ENCODE data around the gene INO80. TPM values are rescaled to one million over a fixed set of nuclear protein-coding genes. Genes with fewer than 3 reads are reported as not detected.
"Not testable (repeated sequence)": the region's sequence is repeated elsewhere in the genome, so short reads cannot be mapped to it uniquely, and the experiment has no call there.

INO80 gene, protein sequence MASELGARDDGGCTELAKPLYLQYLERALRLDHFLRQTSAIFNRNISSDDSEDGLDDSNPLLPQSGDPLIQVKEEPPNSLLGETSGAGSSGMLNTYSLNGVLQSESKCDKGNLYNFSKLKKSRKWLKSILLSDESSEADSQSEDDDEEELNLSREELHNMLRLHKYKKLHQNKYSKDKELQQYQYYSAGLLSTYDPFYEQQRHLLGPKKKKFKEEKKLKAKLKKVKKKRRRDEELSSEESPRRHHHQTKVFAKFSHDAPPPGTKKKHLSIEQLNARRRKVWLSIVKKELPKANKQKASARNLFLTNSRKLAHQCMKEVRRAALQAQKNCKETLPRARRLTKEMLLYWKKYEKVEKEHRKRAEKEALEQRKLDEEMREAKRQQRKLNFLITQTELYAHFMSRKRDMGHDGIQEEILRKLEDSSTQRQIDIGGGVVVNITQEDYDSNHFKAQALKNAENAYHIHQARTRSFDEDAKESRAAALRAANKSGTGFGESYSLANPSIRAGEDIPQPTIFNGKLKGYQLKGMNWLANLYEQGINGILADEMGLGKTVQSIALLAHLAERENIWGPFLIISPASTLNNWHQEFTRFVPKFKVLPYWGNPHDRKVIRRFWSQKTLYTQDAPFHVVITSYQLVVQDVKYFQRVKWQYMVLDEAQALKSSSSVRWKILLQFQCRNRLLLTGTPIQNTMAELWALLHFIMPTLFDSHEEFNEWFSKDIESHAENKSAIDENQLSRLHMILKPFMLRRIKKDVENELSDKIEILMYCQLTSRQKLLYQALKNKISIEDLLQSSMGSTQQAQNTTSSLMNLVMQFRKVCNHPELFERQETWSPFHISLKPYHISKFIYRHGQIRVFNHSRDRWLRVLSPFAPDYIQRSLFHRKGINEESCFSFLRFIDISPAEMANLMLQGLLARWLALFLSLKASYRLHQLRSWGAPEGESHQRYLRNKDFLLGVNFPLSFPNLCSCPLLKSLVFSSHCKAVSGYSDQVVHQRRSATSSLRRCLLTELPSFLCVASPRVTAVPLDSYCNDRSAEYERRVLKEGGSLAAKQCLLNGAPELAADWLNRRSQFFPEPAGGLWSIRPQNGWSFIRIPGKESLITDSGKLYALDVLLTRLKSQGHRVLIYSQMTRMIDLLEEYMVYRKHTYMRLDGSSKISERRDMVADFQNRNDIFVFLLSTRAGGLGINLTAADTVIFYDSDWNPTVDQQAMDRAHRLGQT (N-terminal part only)
- 10.7 TPM for total RNA-seq
- long read RNA-seq, full-length matches to known transcripts, result 3 of 6 reads
- long read RNA-seq, partial matches to known transcripts, result 1 of 6 reads
- long read RNA-seq, other reads (novel, unspliced or antisense), result 2 of 6 reads

DNA sequence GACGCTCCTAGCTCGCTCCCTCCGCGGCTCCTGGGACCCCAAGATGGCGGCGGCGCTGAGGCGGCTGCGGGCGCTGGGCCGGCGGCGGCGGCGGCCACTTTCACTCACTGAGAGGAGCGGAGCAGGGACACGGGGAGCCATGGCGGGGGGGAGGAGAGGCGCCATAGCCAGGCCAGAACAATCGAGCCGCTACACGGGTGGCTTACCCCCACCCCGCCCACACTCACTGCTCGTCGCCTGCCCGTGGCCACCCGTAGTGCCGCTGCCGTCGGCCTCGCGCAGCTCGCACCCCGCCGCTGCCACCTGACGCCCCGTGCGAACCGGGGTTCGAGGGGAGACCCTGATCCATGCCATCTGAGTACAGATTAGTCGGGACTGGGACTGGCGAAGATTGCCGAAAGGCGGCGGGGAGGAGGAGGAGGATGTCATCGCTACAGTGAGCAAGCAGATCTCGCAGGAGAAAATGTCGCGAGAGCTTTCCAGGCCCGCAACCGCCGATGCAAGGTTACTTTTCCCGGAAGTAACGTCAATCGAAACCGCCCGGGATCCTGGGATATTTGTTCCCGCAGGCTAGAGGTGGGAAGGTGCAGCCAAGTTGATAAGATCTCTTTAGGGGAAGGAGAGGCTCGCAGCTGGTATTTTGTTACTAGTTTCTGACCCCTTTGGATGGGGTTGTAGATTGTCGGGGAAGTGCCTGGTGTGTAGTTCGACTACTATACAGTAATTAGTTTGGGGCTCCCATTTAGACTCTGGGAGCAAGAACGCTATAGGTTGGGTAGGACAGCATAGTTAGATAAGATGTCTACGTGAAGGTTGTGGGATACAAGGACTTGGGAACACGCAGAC, at the start of gene INO80:
TSS of gene INO80 (minus strand) at position 165 of the 846 bp plus-strand sequence. CDS start 19,970 bp downstream, outside the sequence.
- intact Hi-C loops (cut with DNase I), result loop anchor here (1.0 to 5.0 kb wide), 2 partner anchors 115 to 209 kb away; partner anchors contain the start of gene CHP1
- ATAC-seq (peak; percentile 97), DNase-seq (ENCODE audit: missing footprints) (peak; percentile 97)

DNA sequence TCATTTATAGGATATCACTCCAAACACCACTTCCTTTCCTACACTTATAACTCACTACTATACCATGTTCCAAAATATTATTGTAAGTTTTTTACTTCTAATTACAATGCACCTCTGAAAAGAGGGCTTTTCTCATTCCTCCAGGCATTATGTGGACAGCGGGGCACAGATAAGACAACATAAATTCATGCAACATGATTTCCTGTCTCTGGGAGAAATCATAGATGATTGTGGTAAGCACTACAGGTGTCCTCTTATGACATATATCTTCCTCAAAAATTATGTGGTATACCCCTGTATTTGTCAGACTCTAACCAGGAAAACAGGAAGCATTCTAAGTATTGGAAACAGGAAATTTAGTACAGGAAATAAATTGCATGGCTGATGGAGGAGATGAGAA, 45.7 kb upstream of the INO80 start:
- ATAC-seq (no peak), DNase-seq (ENCODE audit: missing footprints) (no peak)
- intact Hi-C loops (cut with DNase I), result no loop called here

DNA sequence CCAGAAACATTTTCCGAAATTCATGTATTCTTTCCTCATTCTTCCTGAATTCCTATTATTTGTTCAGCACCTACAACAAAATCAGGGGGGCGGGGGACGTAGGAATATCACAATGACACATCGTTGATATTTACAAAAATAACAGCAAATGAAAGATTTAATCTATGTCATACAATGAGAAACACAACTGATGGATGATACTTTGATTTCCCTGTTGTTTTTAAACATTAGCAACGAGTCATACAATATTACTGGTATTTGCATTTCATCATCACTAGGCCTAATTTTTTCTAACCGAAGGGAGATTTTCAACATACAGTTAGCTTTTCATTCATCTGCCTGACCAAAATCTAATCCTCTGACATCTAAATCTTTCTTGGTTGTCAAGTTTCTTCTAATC, 45.3 kb upstream of the INO80 start:
- ATAC-seq (no peak), DNase-seq (ENCODE audit: missing footprints) (no peak)
- intact Hi-C loops (cut with DNase I), result no loop called here

DNA sequence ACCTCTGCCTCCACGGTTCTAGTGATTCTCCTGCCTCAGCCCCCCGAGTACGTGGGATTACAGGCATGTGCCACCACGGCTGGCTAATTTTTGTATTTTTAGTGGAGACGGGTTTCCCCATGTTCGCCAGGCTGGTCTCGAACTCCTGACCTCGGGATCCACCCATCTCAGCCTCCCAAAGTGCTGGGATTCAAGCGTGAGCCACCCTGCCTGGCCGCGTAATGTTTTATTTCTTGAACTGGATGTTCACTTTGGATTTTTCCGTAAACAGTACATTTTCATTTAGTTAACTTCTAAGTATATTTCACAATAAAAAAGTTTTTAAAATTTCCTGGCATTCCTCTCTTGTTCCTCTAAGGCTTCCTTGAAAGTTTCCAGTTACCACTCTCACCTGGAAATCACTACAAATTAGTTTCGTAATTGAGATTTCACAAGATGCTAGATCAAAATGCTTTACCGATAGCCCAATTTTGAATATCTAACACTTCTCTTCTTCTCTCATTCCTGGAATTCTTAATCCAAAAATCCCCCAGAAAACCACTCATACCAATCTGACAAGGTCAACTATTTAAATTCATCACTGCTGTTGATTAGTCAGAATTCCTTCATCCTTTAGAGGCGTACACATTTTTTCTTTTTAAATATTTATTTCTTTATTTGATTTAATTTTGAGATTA, 44.7 kb upstream of the INO80 start:
- intact Hi-C loops (cut with DNase I), result no loop called here
- no peak for ATAC-seq

DNA sequence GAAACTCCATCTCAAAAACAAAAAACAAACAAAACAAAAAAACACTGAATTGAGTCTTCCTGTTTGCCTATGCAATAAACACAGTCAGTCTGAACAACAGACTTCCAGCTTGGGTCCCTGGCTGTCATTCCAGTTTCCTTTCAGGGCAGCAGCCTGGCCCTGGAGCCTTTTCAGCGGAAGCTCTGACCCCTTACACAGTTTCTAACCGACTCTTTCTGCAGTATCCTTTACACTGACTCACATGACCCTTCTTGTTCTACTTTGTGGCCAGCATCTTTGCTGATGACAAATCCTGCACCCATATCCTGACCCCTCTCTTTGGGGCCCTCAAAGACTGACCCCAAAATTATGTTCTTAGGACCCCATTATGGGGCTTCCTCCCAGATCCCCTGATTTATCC, 38.3 kb upstream of the INO80 start:
- DNase-seq (ENCODE audit: missing footprints), result no peak
- intact Hi-C loops (cut with DNase I), result no loop called here
- ATAC-seq, result no peak

More for the DNA sequence above, 44.7 kb upstream of the INO80 start:
- no peak for DNase-seq (ENCODE audit: missing footprints)

DNA sequence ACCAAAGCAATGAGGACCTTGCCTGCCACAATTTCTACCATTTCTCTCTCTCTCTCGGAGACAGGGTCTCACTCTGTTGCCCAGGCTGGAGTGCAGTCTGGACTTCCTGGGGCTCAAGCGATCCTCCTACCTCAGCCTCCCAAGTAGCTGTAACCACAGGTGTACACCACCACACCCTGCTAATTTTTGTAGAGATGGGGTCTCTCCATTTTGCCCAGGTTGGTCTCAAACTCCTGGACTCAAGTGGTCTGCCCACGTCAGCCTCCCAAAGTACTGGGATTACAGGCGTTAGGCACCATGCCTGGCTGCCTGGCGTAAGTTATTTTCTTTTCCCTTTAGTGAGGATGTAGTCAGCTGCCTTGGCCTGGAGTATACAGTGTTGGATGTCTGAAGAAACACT, 37.7 kb upstream of the INO80 start:
- no peak for ATAC-seq
- DNase-seq (ENCODE audit: missing footprints), result no peak
- intact Hi-C loops (cut with DNase I), result no loop called here

DNA sequence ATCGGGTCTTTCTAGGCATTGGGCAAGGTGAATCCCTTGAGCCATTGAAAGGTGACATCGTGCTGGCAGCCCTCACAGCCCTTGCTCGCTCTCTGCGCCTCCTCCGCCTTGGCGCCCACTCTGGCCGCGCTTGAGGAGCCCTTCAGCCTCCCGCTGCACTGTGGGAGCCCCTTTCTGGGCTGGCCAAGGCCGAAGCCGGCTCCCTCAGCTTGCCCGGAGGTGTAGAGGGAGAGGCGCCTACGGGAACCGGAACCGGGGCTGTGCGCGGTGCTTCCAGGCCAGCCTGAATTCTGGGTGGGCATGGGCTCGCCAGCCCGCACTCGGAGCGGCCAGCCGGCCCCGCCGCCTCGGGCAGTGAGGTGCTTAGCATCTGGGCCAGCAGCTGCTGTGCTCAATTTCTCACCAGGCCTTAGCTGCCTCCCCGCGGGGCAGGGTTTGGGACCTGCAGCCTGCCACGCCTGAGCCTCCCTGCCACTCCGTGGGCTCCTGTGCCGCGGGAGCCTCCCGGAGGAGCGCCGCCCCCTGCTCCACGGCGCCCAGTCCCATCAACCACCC, 35.4 kb upstream of the INO80 start:
- no peak for ATAC-seq

DNA sequence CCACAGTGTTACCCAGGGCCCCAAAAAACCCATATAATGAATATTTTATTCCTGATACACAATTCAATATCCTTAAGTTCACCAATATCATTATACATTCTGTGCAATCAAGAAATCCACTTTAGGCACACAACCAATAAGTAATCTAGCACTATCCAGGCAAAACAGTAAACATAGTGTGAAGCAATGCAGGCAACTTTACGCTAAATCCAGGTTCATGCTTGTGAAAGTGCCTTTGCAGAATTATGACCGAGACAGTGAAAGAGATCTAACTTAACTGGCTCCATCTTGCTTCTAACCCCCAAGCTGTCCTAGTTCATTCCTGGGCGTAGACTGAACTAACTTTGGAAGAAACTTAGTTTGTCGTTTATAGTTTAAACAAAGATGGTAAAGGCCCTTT, 34.2 kb upstream of the INO80 start:
- intact Hi-C loops (cut with DNase I), result no loop called here
- DNase-seq (ENCODE audit: missing footprints) (no peak), ATAC-seq (no peak)

More for the DNA sequence above, 35.4 kb upstream of the INO80 start:
- no peak for DNase-seq (ENCODE audit: missing footprints)
- intact Hi-C loops (cut with DNase I), result no loop called here

DNA sequence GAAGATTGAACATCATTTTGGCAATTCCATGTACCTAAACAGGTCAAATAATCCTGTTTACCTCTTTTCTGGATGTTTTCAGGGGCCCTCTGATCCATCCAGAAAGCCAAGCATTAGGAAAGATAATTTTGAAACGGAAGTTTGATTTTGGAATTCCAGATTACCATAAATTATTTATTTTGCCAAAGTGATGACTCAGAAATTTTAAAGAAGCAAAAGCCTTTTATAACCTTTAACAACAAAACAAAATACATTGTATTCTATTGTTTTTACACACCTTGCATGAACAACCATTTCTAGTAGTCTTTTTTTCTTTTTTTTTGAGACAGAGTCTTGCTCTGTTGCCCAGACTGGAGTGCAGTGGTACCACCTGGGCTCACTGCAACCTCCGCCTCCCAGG, 32.0 kb upstream of the INO80 start:
- intact Hi-C loops (cut with DNase I), result no loop called here
- DNase-seq (ENCODE audit: missing footprints) (no peak), ATAC-seq (no peak)

DNA sequence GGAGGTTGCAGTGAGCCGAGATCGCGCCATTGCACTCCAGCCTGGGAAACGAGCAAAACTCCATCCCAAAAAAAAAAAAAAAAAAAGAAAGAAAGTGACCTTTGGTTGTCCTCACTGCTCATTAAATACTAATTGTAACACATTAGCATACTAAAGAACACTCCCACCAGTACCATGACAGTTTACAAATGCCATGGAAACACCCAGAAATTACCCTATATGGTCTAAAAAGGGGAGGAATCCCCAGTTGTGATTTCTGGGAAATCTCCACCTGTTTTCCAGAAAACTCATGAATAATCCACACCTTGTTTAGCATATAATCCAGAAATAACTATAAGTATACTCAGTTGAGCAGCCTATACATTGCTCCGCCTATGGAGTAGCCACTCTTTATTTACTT, 23.5 kb upstream of the INO80 start:
- no peak for DNase-seq (ENCODE audit: missing footprints)
- no peak for ATAC-seq
- intact Hi-C loops (cut with DNase I), result no loop called here

DNA sequence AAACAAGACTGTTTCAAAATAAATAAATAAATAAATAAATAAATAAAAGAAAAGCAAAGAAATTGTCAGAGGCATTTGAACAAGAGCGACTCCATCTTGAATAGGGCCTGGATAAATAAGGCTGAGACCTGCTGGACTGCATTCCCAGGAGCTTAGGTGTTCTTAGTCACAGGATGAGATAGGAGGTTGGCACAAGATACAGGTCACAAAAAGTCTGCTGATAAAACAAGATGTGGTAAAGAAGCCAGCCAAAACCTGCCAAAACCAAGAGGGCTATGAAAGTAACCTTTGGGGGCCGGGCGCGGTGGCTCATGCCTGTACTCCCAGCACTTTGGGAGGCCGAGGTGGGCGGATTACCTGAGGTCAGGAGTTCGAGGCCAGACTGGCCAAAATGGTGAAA, 23.0 kb upstream of the INO80 start:
- ATAC-seq; intact Hi-C loops (cut with DNase I); DNase-seq (ENCODE audit: missing footprints): not testable (repeated sequence)

DNA sequence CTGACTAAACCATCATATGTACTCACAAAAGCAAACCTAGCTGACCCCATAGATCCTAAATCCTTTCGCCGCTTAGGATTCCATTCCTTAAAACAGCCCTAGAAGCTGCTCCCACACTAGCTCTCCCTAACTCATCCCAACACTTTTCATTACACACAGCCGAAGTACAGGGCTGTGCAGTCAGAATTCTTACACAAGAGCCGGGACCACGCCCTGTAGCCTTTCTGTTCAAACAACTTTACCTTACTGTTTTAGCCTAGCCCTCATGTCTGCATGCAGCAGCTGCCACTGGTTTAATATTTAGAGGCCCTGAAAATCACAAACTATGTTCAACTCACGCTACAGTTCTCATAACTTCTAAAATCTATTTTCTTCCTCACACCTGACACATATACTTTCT, 19.5 kb upstream of the INO80 start:
- ATAC-seq; DNase-seq (ENCODE audit: missing footprints); intact Hi-C loops (cut with DNase I): not testable (repeated sequence)

DNA sequence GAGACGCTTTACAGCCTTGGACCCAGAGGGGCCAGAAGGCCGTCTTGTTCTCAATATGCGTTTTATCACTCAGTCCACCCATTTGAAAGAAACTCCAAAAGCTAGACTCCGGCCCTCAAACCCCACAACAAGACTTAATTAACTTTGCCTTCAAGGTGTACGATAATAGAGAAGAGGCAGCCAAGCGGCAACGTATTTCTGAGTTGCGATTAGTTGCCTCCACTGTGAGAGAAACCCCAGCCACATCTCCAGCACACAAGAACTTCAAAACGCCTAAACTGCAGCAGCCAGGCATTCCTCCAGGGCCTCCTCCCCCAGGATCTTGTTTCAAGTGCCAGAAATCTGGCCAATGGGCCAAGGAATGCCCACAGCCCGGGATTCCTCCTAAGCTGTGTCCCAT, 17.4 kb upstream of the INO80 start:
- intact Hi-C loops (cut with DNase I), result no loop called here
- ATAC-seq (no peak), DNase-seq (ENCODE audit: missing footprints) (no peak)

DNA sequence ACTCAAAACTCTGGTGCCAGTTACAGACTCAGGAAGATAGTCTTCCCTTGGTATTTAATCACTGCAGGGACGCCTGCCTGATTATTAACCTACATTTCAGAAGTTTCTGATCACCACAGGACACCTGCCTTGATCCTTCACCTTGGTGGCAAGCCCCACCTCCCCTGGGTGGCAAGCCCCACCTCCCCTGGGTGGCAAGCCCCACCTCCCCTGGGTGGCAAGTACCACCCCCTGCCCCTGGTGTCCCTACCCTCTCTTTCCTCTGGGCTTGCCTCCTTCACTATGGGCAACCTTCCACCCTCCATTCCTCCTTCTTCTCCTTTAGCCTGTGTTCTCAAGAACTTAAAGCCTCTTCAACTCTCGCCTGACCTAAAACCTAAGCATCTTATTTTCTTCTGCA, 16.0 kb upstream of the INO80 start:
- DNase-seq (ENCODE audit: missing footprints); intact Hi-C loops (cut with DNase I); ATAC-seq: not testable (repeated sequence)

DNA sequence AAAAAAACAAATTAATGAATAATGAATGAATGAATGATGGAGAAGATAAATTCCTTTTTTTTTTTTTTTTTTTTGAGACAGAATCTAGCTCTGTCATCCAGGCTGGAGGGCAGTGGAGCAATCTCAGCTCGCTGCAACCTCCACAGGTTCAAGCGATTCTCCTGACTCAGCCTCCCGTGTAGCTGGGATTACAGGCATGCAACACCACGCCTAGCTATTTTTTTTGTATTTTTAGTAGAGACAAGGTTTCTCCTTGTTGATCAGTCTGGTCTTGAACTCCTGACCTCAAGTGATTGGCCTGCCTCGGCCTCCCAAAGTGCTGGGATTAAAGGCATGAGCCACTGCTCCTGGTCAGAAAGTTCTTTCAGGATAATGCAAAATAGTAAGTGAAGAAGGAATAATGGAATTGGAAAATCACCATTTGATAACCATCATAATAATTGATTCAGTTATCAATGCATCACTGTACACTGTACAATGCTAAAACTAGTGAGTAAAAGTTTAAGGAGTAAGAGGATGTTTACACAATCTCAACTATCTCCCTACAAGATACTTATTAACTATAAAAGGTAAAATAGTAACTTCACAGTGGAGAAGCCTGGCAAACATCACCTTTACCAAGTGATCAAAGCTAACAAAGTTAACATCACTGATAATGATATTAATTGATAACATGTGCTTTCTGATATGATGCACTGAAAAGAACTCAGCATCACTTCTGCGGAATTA, 12.3 kb upstream of the INO80 start:
- ATAC-seq (no peak), DNase-seq (ENCODE audit: missing footprints) (no peak)
- intact Hi-C loops (cut with DNase I), result no loop called here

DNA sequence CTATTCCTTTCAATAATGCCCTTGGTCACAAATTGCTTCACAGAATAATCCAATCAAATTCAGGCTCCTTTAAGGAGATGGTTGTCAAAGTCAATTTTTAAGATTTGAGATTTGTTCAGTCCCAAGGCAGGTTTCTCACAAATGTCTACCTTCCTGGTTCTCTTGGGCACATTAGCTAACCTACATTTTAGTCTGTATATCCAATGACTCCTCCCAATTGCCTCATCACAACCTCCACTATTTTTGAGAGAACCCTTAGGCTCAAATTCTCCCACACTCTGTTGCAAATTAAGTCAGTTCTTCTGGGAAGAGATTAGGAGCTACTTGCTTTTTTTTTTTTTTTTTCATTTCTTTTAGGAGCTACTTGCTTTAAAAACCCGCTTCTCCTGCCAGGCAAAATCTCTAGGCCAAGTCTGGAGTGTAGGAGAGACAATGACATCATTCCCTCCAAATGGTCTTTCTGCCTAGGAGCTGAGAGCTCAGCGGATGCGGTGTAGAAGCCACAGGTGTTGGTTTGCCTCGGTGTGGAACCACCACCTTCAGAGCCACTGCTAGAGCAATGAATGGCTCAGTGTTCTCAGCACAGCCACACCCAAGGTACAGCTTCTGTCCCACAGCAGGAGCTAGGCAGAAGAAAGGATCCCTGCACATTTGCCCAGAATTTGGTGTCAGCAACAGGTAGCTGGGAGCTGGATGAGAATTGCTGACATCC, 10.0 kb upstream of the INO80 start:
- no peak for ATAC-seq
- intact Hi-C loops (cut with DNase I), result no loop called here
- no peak for DNase-seq (ENCODE audit: missing footprints)
